ENCODE data around the gene PACC1. TPM values are rescaled to one million over a fixed set of nuclear protein-coding genes. Genes with fewer than 3 reads are reported as not detected.

The PACC1 gene
- total RNA-seq, 2 experiments from 2014 or later, result 1.8 to 2.1 TPM

- no peak overlapping the region for H3K4me3 Mint-ChIP-seq
- H3K9me3 ChIP-seq (ENCODE audit: control insufficient read depth in 1 of 2, insufficient read depth in 1 of 2, low read length in 2 of 2), result no peaks in the 10 kb centered on the region
- DNase-seq (no peak), ATAC-seq (ENCODE audit: poor library complexity) (no peak)
- CTCF ChIA-PET, result no interaction called here
- no peaks in the 10 kb centered on the region for H3K27me3 ChIP-seq (ENCODE audit: control insufficient read depth in 1 of 2, insufficient read depth in 2 of 2, low read length in 2 of 2)
- H3K27ac Mint-ChIP-seq, result no peak overlapping the region
- H3K9me3 Mint-ChIP-seq, result no peaks in the 10 kb centered on the region
- H3K4me1 Mint-ChIP-seq (ENCODE audit: low read depth), result peaks cover 1% of the 10 kb centered on the region
- H3K27ac ChIP-seq (ENCODE audit: low read depth in 1 of 2, low read length in 2 of 2), result no peak overlapping the region
- no peaks in the 10 kb centered on the region for H3K36me3 ChIP-seq (ENCODE audit: insufficient read depth, low read length)
- no peak overlapping the region for H3K4me3 ChIP-seq (ENCODE audit: low read length)
- POLR2A ChIA-PET, result interaction anchor here (0.6 kb wide), 1 partner anchor 14 kb away, joined by 5 read pairs; no protein-coding TSS in a partner anchor
- intact Hi-C loops (cut with DNase I, micrococcal nuclease), result no loop called here
- H3K4me1 ChIP-seq (ENCODE audit: insufficient read depth, low read length), result peaks cover 5% of the 10 kb centered on the region
- TF ChIP-seq CTCF (IDR thresholded peaks at IDR 0.05), result no peak
- H3K36me3 Mint-ChIP-seq (ENCODE audit: low read depth), result no peaks in the 10 kb centered on the region
- no peaks in the 10 kb centered on the region for H3K27me3 Mint-ChIP-seq
Measured at GRCh38 chr1:212452323-212453155, 37.9 kb upstream of the PACC1 start.

- Mint-ChIP-seq H3K9me3 (no peaks in the 10 kb centered on the region), H3K4me3 (no peak overlapping the region), H3K27ac (no peak overlapping the region), H3K27me3 (no peaks in the 10 kb centered on the region), H3K36me3 (ENCODE audit: low read depth) (no peaks in the 10 kb centered on the region), H3K4me1 (ENCODE audit: low read depth) (no peaks in the 10 kb centered on the region)
- no peak for DNase-seq
- H3K9me3 ChIP-seq (ENCODE audit: control insufficient read depth in 1 of 2, insufficient read depth in 1 of 2, low read length in 2 of 2), result no peaks in the 10 kb centered on the region
- no peak overlapping the region for H3K27ac ChIP-seq (ENCODE audit: low read depth in 1 of 2, low read length in 2 of 2)
- CTCF ChIA-PET, result no interaction called here
- H3K27me3 ChIP-seq (ENCODE audit: control insufficient read depth in 1 of 2, insufficient read depth in 2 of 2, low read length in 2 of 2), result no peaks in the 10 kb centered on the region
- ATAC-seq (ENCODE audit: poor library complexity), result no peak
- peaks cover 5% of the 10 kb centered on the region for H3K4me1 ChIP-seq (ENCODE audit: insufficient read depth, low read length)
- TF ChIP-seq CTCF (IDR thresholded peaks at IDR 0.05), result no peak
- intact Hi-C loops (cut with DNase I, micrococcal nuclease), result no loop called here
- POLR2A ChIA-PET, result interaction anchor here (0.6 kb wide), 1 partner anchor 15 kb away, joined by 5 read pairs; no protein-coding TSS in a partner anchor
- H3K4me3 ChIP-seq (ENCODE audit: low read length), result no peak overlapping the region
- peaks cover 2% of the 10 kb centered on the region for H3K36me3 ChIP-seq (ENCODE audit: insufficient read depth, low read length)
Measured at GRCh38 chr1:212451416-212452322, 37.0 kb upstream of the PACC1 start.

- intact Hi-C loops (cut with DNase I, micrococcal nuclease), result no loop called here
- DNase-seq (no peak), ATAC-seq (ENCODE audit: poor library complexity) (no peak)
- no peaks in the 10 kb centered on the region for H3K4me1 ChIP-seq (ENCODE audit: insufficient read depth, low read length)
- no peaks in the 10 kb centered on the region for H3K9me3 ChIP-seq (ENCODE audit: control insufficient read depth in 1 of 2, insufficient read depth in 1 of 2, low read length in 2 of 2)
- Mint-ChIP-seq H3K4me3 (no peak overlapping the region), H3K27me3 (no peaks in the 10 kb centered on the region), H3K36me3 (ENCODE audit: low read depth) (peaks cover 10% of the 10 kb centered on the region), H3K4me1 (ENCODE audit: low read depth) (no peaks in the 10 kb centered on the region), H3K27ac (no peak overlapping the region), H3K9me3 (no peaks in the 10 kb centered on the region)
- H3K4me3 ChIP-seq (ENCODE audit: low read length), result no peak overlapping the region
- H3K36me3 ChIP-seq (ENCODE audit: insufficient read depth, low read length), result peaks cover 8% of the 10 kb centered on the region
- no peaks in the 10 kb centered on the region for H3K27me3 ChIP-seq (ENCODE audit: control insufficient read depth in 1 of 2, insufficient read depth in 2 of 2, low read length in 2 of 2)
- TF ChIP-seq CTCF (IDR thresholded peaks at IDR 0.05), result no peak
- no peak overlapping the region for H3K27ac ChIP-seq (ENCODE audit: low read depth in 1 of 2, low read length in 2 of 2)
- CTCF ChIA-PET, result interaction anchor here (1.1 kb wide), 1 partner anchor 380 kb away, joined by 3 read pairs; no protein-coding TSS in a partner anchor
- POLR2A ChIA-PET, result no interaction called here
Measured at GRCh38 chr1:212450331-212450881, 35.7 kb upstream of the PACC1 start.

Data from CD4-positive, alpha-beta T cell (primary cell).